ENCODE measurements around the gene IQSEC3.

Gene IQSEC3

GRCh38 chr12:223841-224240 is 157.3 kb downstream of the IQSEC3 start:
- DNase-seq = no peak

DNA sequence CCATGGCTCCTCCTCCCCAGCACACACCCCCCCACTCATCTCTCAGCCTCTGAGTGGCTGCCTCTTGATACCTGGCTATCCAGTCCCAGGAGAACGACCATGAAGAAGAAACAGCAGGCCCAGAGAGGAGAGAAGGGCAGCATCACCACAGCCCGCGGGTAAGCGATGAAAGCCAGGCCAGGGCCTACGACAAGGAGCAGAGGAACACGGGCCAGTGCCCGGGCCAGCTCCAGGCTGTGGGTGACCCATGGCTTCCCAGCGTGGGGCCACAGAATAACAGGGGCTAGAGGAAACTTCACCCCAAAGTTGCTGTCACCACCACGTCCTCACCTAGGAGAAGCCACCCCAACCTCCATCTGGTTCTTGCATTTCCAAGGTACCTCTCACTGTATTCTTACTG is 157.8 kb downstream of the IQSEC3 start:
- no peak for DNase-seq

DNA sequence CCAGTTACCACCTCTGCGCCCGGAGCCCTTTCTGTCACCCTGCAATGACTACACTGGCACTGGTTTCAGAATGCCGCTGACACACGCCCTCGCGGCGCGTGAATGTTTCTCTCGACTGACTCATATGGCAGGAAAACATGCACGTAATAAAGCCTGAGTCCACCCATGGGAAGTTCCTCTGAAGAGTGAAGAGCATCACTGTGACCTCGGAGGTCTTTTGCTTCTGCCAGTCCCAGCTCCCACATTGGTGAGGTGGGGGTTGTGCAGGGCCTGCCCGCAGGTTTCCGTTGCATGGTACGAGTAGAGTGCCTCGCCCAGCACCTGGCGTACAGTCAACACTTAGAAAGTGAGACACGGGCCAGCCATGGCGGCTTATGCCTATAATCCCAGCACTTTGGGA is 158.4 kb downstream of the IQSEC3 start:
- no peak for DNase-seq

DNA sequence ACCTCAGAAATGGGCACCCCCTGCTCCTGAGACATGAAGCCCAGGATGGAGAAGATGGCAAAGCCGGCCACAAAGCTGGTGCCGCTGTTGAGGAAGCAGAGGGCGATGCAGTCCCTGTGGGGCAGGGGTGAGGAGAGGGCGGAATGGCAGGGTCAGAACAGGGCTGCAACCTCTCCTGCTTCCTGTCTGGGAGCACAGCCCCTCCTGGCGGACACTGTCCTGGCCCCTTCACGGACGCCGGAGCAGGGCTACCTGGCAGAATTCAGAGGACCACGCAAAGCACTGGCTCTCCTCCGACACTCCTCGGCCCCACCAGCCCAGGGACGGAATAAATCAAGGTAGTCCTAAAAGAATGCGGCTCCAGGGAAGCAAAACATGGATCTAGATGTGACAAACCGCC is 159.8 kb downstream of the IQSEC3 start:
- DNase-seq = no peak

- DNase-seq = no peak
Observed at GRCh38 chr12:227286-227915, 160.8 kb downstream of the IQSEC3 start.
